Muscle of leg (tissue), 11 donors: ENCODE results near the gene WDR70. TPM values are rescaled to one million over a fixed set of nuclear protein-coding genes. Genes with fewer than 3 reads are reported as not detected.
"Not testable (repeated sequence)": the region's sequence is repeated elsewhere in the genome, so short reads cannot be mapped to it uniquely, and the experiment has no call there.

Source experiments
- DNase-seq: peaks from one replicate; pipeline ENCODE4 v3.0.0; 2013
- H3K27ac ChIP-seq: one replicate; pipeline ENCODE4 v1.5.1; 2013; ENCODE audit warnings: mild to moderate bottlenecking, low read length, control low read depth
- H3K27me3 ChIP-seq: one replicate; pipeline ENCODE4 v1.6.1; 2013; ENCODE audit warnings: low read length; ENCODE audit not compliant: control insufficient read depth, insufficient read depth
- H3K36me3 ChIP-seq: one replicate; pipeline ENCODE4 v1.6.1; 2013; ENCODE audit warnings: low read length; ENCODE audit not compliant: control insufficient read depth, insufficient read depth
- H3K4me1 ChIP-seq: one replicate; pipeline ENCODE4 v1.6.1; 2013; ENCODE audit warnings: low read length; ENCODE audit not compliant: control insufficient read depth, insufficient read depth
- H3K4me3 ChIP-seq: one replicate; pipeline ENCODE4 v1.5.1; 2013; ENCODE audit warnings: low read length, control low read depth
- H3K9me3 ChIP-seq: replicated peaks from 2 replicates; pipeline ENCODE4 v1.6.1; 2013; ENCODE audit warnings: low read depth, low read length; ENCODE audit not compliant: control insufficient read depth
- WGBS: methylation state at CpG from one replicate; pipeline ENCODE4 v1.1.5; 2013; ENCODE audit warnings: missing lambda C conversion rate; ENCODE audit not compliant: insufficient coverage; 5-methylcytosine and 5-hydroxymethylcytosine counted together
- polyA plus RNA-seq, 8 donors: library from polyadenylated mRNA; unstranded; fragments of 120-200 nt; gene quantifications; one replicate each; pipeline versions ENCODE4 v1.2.1 to v1.2.3, GENCODE V29; 2013; ENCODE audit warnings: inconsistent platforms in 1 of 8, low replicate concordance in 1 of 8; ENCODE audit not compliant: insufficient read length in 8 of 8, insufficient read depth in 1 of 8
- total RNA-seq: library from RNA; stranded (reverse); fragments of 120-200 nt; gene quantifications from one replicate; pipeline ENCODE4 v1.2.4, GENCODE V29; 2013

WDR70 gene
- total and polyA plus RNA-seq, 9 donors = 24.3 to 44.2 (median 27.4) TPM

DNA sequence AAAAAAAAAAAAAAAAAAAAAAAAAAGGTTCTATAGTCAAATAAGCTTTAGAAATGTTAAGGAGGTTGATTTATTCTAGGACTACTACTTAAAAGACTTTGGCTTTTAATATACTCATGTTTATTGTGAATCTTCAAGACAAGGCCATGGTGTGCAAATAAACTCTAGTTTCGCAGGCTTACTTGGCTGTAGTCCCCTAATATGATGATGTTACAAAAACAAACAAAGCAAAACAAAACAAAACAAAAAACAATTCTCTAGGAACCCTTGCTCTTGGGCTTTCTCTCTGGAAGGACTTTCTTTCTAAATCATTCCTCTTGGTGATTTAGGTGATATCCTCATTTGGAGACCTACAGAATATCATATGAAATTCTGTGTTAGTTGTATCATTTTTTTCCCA lies 288.7 kb downstream of the WDR70 start:
- DNase-seq = no peak
- no CpG with 5 or more reads among the region's 1 CpG for WGBS
- Histone ChIP-seq H3K4me1 (peaks cover 12% of the 10 kb centered on the region), H3K27ac (no peak overlapping the region), H3K4me3 (no peak overlapping the region), H3K27me3 (no peaks in the 10 kb centered on the region), H3K9me3 (no peaks in the 10 kb centered on the region), H3K36me3 (no peaks in the 10 kb centered on the region)

DNA sequence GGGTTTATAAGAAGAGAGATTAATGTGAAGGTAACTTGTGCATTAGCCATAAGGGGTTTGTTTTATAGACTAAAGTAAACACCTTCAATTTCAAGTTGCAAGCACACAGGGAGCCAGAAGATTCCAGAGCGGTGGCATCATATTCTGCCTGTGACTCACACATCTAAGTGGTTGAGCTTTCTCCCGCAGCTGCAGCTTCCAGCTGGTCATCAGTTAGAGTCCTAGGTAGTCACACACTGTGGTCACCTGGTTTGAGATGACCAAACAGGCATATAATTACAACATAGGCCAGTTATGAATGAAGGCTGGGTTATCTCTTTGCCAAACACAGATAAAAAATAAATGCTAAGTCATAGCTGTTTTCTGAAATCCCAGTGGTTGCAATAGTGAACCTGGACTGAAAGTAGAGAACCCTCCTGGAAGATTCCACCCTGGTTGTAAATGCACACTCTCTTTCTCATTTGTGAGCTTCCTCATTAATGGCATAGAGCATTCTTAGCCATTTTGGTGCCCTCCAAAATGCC lies 289.5 kb downstream of the WDR70 start:
- Histone ChIP-seq H3K27ac (peak overlapping the region; percentile 50), H3K27me3 (no peaks in the 10 kb centered on the region), H3K36me3 (no peaks in the 10 kb centered on the region), H3K4me1 (peaks cover 12% of the 10 kb centered on the region), H3K4me3 (no peak overlapping the region), H3K9me3 (no peaks in the 10 kb centered on the region)
- DNase-seq = peak; percentile 82
- no CpG with 5 or more reads among the region's 2 CpGs for WGBS

DNA sequence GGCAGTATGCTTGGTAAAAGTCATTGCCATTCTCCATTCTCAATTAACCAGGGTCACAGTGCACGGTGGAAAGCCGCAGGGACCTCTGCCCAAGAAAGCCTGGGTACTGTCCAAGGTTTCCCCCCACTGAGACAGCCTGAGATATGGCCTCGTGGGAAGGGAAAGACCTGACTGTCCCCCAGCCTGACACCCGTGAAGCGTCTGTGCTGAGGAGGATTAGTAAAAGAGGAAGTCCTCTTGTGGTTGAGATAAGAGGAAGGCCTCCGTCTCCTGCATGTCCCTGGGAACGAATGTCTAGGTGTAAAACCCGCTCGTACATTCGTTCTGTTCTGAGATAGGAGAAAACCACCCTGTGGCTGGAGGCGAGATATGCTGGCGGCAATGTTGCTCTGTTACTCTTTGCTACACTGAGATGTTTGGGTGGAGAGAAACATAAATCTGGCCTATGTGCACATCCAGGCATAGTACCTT lies 293.0 kb downstream of the WDR70 start:
- not testable (repeated sequence) for H3K27me3 ChIP-seq, H3K4me1 ChIP-seq, H3K36me3 ChIP-seq, H3K4me3 ChIP-seq, H3K9me3 ChIP-seq, DNase-seq, H3K27ac ChIP-seq
- WGBS = 45% methylated on average over 2 of the region's 12 CpGs

DNA sequence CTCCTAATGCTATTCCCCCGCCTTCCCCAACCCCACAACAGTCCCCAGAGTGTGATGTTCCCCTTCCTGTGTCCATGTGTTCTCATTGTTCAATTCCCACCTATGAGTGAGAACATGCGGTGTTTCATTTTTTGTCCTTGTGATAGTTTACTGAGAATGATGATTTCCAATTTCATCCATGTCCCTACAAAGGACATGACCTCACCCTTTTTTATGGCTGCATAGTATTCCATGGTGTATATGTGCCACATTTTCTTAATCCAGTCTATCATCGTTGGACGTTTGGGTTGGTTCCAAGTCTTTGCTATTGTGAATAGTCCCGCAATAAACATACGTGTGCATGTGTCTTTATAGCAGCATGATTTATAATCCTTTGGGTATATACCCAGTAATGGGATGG lies 295.2 kb downstream of the WDR70 start:
- H3K4me3 ChIP-seq, H3K9me3 ChIP-seq, H3K27me3 ChIP-seq, H3K4me1 ChIP-seq, DNase-seq, H3K36me3 ChIP-seq, H3K27ac ChIP-seq: not testable (repeated sequence)
- WGBS = no CpG with 5 or more reads among the region's 6 CpGs

DNA sequence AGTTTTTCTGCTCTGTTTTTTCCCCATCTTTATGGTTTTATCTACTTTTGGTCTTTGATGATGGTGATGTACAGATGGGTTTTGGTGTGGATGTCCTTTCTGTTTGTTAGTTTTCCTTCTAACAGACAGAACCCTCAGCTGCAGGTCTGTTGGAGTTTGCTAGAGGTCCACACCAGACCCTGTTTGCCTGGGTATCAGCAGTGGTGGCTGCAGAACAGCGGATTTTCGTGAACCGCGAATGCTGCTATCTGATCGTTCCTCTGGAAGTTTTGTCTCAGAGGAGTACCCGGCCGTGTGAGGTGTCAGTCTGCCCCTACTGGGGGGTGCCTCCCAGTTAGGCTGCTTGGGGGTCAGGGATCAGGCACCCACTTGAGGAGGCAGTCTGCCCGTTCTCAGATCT lies 300.2 kb downstream of the WDR70 start:
- not testable (repeated sequence) for DNase-seq, H3K27ac ChIP-seq, H3K36me3 ChIP-seq, H3K27me3 ChIP-seq, H3K9me3 ChIP-seq, H3K4me3 ChIP-seq, H3K4me1 ChIP-seq
- 74% methylated on average over 3 of the region's 8 CpGs for WGBS

DNA sequence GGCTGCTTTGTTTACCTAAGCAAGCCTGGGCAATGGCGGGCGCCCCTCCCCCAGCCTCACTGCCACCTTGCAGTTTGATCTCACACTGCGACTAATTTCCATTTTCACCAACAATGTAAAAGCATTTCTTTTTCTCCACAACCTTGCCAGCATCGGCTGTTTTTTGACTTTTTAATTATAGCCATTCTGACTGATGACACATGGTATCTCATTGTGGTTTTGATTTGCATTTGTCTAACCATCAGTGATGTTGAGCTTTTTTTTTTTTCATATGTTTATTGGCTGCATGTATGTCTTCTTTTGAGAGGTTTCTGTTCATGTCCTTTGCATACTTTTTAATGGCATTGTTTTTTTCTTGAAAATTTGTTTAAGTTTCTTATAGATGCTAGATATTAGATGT lies 300.8 kb downstream of the WDR70 start:
- H3K27me3 ChIP-seq, H3K9me3 ChIP-seq, H3K36me3 ChIP-seq, H3K27ac ChIP-seq, DNase-seq, H3K4me1 ChIP-seq, H3K4me3 ChIP-seq: not testable (repeated sequence)
- WGBS = 93% methylated on average over 3 of the region's 4 CpGs

DNA sequence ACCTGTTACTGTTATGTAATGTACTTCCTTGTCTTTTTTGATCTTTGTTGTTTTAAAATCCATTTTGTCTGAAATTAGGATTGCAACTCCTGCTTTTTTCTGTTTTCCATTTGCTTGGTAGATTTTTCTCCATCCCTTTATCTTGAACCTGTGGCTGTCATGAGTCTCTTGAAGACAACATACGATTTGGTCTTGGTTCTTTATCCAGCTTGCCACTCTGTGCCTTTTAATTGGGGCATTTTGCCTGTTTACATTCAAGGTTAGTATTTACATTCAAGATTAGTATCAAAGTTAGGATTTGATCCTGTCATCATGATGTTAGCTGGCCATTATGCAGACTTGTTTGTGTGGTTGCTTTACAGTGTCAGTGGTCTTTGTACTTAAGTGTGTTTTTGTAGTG lies 304.0 kb downstream of the WDR70 start:
- Histone ChIP-seq H3K4me3 (no peak overlapping the region), H3K9me3 (peaks cover 8% of the 10 kb centered on the region), H3K4me1 (peaks cover 4% of the 10 kb centered on the region), H3K27ac (no peak overlapping the region), H3K27me3 (no peaks in the 10 kb centered on the region), H3K36me3 (no peaks in the 10 kb centered on the region)
- no CpG with 5 or more reads among the region's 1 CpG for WGBS
- DNase-seq = no peak

DNA sequence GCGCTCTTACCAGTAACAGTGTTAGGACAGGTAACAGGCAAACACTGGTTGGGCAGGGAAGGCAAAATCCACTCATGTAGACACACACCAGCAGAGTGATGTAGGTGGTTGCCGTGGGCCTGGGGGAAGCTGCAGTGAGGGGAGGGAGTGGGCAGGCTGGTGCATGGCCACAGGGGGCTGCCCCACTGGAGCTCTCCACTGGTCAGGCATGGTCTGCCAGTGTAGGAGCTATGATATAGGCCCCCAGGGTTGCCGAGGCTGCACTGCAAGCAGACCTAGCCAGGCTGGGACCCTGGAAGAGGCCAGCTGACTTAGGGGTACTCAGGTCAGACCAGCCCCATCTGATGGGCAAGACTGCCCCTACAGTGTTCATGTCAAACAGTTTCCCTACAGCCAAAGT lies 306.1 kb downstream of the WDR70 start:
- Histone ChIP-seq H3K4me3 (no peak overlapping the region), H3K27ac (no peak overlapping the region), H3K36me3 (no peaks in the 10 kb centered on the region), H3K4me1 (peaks cover 4% of the 10 kb centered on the region), H3K27me3 (no peaks in the 10 kb centered on the region), H3K9me3 (peaks cover 6% of the 10 kb centered on the region)
- WGBS = 100% methylated on average over 3 of the region's 3 CpGs
- no peak for DNase-seq

DNA sequence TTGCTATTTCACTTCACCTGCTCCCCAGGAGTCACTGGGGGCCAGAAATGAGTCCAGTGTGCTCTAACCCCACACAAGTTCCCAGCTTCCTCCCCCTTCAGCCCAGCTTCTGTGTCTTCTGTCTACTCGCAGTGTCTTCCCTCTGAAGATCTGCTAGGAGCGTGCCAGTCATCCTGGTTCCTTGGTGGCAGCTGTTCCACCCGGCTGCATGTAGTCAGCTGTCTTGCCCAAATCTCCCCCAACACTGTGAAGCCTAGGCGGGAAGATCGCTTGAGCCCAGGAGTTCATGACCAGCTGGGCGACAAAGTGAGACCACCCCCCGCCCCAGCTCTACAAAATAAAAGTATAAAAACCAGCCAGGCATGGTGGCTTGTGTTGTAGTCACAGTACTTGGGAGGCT lies 306.7 kb downstream of the WDR70 start:
- H3K27me3 ChIP-seq = no peaks in the 10 kb centered on the region
- peaks cover 6% of the 10 kb centered on the region for H3K9me3 ChIP-seq
- DNase-seq = peak; percentile 41
- H3K4me3 ChIP-seq = no peak overlapping the region
- H3K36me3 ChIP-seq = no peaks in the 10 kb centered on the region
- 83% methylated on average over 1 of the region's 7 CpGs for WGBS
- H3K27ac ChIP-seq = peak overlapping the region; percentile 20
- peaks cover 4% of the 10 kb centered on the region for H3K4me1 ChIP-seq

DNA sequence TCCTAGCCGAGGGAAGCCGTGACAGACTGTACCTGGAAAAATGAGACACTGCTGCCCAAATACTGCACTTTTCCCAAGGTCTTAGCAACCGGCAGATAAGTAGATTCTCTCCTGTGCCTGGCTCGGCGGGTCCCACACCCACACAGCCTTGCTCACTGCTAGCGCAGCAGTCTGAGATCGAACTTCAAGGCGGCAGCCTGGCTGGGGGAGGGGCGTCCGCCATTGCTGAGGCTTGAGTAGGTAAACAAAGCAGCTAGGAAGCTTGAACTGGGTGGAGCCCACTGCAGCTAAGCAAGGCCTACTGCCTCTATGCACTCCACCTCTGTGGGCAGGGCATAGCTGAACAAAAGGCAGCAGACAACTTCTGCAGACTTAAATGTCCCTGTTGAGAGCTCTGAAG lies 309.8 kb downstream of the WDR70 start:
- H3K9me3 ChIP-seq, H3K4me3 ChIP-seq, H3K27ac ChIP-seq, H3K36me3 ChIP-seq, H3K4me1 ChIP-seq, DNase-seq, H3K27me3 ChIP-seq: not testable (repeated sequence)
- 86% methylated on average over 5 of the region's 10 CpGs for WGBS

DNA sequence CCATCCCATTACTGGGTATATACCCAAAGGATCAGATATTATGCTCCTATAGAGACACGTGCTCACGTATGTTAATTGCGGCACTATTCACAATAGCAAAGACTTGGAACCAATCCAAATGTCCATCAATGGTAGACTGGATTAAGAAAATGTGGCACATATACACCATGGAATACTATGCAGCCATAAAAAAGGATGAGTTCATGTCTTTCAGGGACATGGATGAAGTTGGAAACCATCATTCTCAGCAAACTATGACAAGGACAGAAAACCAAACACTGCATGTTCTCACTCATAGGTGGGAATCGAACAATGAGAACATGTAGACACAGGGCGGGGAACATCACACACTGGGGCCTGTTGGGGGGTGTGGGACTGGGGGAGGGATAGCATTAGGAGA lies 315.2 kb downstream of the WDR70 start:
- not testable (repeated sequence) for H3K9me3 ChIP-seq, DNase-seq
- WGBS = no CpG with 5 or more reads among the region's 5 CpGs

More for the DNA sequence above, 315.2 kb downstream of the WDR70 start:
- H3K4me1 ChIP-seq, H3K4me3 ChIP-seq, H3K27me3 ChIP-seq, H3K36me3 ChIP-seq, H3K27ac ChIP-seq: not testable (repeated sequence)
